Measurements from ENCODE around the gene CCIN.
"Not testable (repeated sequence)": the region's sequence is repeated elsewhere in the genome, so short reads cannot be mapped to it uniquely, and the experiment has no call there.

CCIN gene

GRCh38 chr9:36158917-36159316 is 10.3 kb upstream of the CCIN start:
- no peak for DNase-seq (ENCODE audit: low read depth, low spot score)

- DNase-seq (ENCODE audit: low read depth, low spot score): not testable (repeated sequence)
These were observed 9.7 kb upstream of the CCIN start for GRCh38 chr9:36159509-36159908.

GRCh38 chr9:36160126-36160525 is 9.1 kb upstream of the CCIN start:
- not testable (repeated sequence) for DNase-seq (ENCODE audit: low read depth, low spot score)

DNA sequence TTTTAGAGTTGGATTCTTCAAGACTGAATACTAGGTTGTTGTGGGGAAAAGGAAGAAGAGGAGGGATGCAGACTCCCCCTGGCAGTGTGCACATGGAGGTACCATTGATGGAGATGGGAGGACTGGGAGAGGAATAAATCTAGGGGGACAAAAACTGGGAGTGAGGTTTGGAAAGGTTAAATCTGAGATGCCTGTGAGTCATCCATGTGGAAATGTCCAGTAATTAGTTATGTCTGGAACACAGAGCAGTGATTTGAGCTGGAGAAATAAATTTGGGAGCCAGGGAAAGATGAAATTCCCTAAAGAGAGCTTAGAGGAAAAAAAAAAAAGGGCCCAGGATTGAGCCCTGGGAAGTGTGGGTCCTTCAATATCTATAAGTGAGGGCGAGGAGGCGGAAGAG is 8.0 kb upstream of the CCIN start:
- no peak for DNase-seq (ENCODE audit: low read depth, low spot score)

- DNase-seq (ENCODE audit: low read depth, low spot score): no peak
These were observed 6.9 kb upstream of the CCIN start for GRCh38 chr9:36162211-36162738.

- peak; percentile 92 for DNase-seq (ENCODE audit: low read depth, low spot score)
These were observed 6.0 kb upstream of the CCIN start for GRCh38 chr9:36163049-36163785.

- DNase-seq (ENCODE audit: low read depth, low spot score): no peak
These were observed 5.4 kb upstream of the CCIN start for GRCh38 chr9:36163786-36164170.

DNA sequence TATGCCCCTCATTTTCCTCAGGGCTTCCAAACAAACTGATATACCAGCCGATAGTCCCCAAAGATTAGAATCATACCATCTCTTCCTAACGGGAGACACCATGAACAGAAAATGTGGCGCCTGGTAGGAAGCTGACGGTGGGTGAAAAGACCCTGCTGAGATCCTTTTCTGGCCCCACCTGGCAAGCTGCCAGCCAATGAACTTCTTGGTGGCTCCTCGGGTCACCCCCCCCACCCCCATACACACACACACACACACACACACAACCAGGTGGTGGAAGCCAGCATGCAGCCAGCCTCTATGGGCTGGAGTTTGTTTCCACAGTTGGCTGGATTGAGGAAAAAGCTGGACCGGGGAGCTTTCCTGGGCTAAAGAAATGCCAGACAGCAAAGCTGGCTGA is 4.8 kb upstream of the CCIN start:
- DNase-seq (ENCODE audit: low read depth, low spot score): no peak

DNA sequence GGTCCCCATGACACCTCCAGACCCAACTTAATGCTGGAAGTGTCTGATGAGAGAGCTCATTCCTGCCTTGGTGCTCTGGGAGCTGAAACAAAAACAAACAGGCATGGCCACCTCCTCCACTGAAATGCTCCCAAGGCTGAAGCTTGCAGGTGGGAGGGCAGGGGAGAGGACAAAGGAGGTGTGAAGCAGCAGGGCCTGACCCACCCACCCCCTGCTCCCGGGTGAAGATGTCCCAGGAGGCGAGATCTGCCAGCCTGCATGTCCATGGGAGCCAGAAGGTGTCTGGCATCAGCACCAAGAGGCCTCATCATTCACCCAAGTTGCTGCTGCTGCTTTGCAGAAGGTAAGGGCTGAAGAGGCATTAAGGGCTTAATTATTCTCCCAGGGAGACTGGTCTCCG is 4.2 kb upstream of the CCIN start:
- DNase-seq (ENCODE audit: low read depth, low spot score): no peak

DNA sequence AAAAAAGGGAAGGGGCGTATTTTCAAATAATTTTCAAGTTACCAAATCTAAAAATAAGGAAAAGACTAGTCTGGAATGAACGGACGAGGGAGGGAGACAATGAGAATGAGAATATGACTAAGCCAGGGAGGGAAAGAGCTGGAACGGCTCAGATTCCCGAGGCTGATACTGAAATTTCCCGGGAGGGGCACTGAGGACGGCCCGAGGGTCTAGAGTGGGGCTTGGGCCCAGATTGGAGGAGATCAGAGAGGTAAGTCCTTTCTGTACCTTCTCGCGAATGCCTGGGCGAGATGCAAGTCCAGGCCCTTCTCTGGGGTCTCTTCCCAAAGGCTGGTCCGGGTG is 3.4 kb upstream of the CCIN start:
- DNase-seq (ENCODE audit: low read depth, low spot score): no peak

DNA sequence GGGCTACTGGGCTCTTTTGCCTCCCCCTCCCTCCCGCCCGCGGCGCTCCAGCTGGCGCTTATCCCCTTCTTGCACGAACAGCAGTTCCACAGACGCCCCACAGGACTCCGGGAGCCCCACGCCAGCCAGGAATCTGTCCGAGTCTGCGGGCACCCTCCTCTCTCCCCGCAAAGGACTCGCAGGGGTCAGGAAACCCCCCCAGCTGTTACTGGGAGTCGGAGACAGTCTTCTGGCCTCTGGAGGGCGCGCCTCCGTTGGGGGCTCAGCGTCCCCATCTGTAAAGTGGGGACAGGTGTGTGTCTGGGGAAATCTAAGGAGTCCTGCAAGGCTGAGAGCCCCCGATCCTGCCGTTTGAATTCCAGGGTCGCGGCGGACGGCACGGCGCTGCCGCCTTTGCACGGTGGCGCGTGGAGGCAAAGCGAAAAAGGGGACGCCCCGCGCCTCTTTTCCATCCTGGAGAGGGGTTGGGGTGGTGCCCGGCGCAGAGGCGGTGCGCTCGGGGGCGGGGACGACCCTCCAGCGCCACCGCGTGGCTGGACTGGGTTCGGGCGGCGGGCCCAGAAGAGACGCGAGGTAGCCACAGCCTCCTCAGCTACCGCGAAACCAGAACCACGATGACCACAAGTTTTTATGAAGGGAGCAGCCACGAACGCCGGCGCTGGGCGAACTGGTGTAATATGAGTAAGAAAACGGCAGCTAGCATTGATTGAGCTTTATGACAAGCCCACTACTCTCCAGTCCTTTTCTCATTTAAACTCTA is 2.8 kb upstream of the CCIN start:
- DNase-seq (ENCODE audit: low read depth, low spot score): no peak

GRCh38 chr9:36169708-36170107 is 520 bp downstream of the CCIN start:
- DNase-seq (ENCODE audit: low read depth, low spot score): no peak

GRCh38 chr9:36170531-36170930 is 1.3 kb downstream of the CCIN start:
- DNase-seq (ENCODE audit: low read depth, low spot score): no peak

- DNase-seq (ENCODE audit: low read depth, low spot score): no peak
These were observed 4.7 kb downstream of the CCIN start for GRCh38 chr9:36173861-36174260.

DNA sequence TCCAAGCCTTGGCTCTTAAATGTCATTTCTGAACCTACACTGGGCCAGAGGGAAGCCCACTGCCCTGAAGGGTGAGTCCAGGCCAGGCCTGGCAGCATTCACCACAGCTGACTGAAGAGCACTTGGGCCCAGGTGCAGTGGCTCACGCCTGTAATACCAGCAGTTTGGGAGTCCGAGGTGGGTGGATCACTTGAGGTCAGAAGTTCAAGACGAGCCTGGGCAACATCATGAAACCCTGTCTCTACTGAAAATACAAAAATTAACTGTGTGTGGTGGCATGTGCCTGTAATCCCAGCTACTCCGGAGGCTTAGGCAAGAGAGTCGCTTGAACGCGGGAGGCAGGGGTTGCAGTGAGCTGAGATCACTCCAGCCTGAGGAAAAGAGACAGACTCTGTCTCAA is 5.1 kb downstream of the CCIN start:
- no peak for DNase-seq (ENCODE audit: low read depth, low spot score)

DNA sequence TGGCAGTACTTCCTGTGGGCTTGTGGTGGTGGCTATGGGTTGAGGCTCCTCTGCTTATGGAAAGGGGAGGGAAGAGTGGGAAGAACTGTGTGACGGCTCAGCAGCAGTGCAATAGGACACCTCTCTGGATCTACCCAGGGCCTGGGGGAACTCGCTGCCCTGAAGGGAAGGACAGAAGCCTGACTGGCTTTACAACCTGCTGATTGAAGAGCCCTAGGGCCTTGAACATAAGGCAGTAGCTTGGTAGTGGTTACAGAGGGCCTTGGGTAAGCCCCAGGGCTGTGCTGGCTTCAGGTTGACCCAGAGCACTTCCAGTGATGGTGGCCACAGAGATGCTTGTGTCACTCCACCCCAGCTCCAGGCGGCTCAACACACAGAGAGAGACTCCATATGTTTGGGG is 5.5 kb downstream of the CCIN start:
- DNase-seq (ENCODE audit: low read depth, low spot score): no peak

GRCh38 chr9:36175209-36175608 is 6.0 kb downstream of the CCIN start:
- DNase-seq (ENCODE audit: low read depth, low spot score): not testable (repeated sequence)

GRCh38 chr9:36176496-36176895 is 7.3 kb downstream of the CCIN start:
- not testable (repeated sequence) for DNase-seq (ENCODE audit: low read depth, low spot score)

GRCh38 chr9:36177571-36177970 is 8.4 kb downstream of the CCIN start:
- no peak for DNase-seq (ENCODE audit: low read depth, low spot score)

- not testable (repeated sequence) for DNase-seq (ENCODE audit: low read depth, low spot score)
These were observed 11.1 kb downstream of the CCIN start for GRCh38 chr9:36180243-36180642.

GRCh38 chr9:36187414-36187813 is 18.2 kb downstream of the CCIN start:
- DNase-seq (ENCODE audit: low read depth, low spot score): no peak

GRCh38 chr9:36188212-36188611 is 19.0 kb downstream of the CCIN start:
- DNase-seq (ENCODE audit: low read depth, low spot score): no peak

- no peak for DNase-seq (ENCODE audit: low read depth, low spot score)
These were observed 20.8 kb downstream of the CCIN start for GRCh38 chr9:36189976-36190375.
